Sigmoid colon (tissue), 4 donors: Measurements from ENCODE around the gene NCOA1.

ENCODE experiments used
- CTCF ChIP-seq, 4 experiments: fragments of 450-650 bp in 3 of 4; fragments of 200-600 bp in 1 of 4; IDR thresholded peaks; one replicate each; pipeline ENCODE4 v1.5.1; 2016 to 2019; ENCODE audit warnings: antibody characterized with exemption in 4 of 4, mild to moderate bottlenecking in 3 of 4, moderate library complexity in 2 of 4
- POLR2A ChIP-seq, 2 donors: fragments of 450-650 bp; IDR thresholded peaks; one replicate each; pipeline ENCODE4 v1.6.1; 2016; ENCODE audit warnings: antibody characterized with exemption in 2 of 2, mild to moderate bottlenecking in 2 of 2, moderate library complexity in 2 of 2
- POLR2AphosphoS5 ChIP-seq, 4 donors: sonication (generic); formaldehyde crosslinking; IDR thresholded peaks; one replicate each; pipeline ENCODE4 v1.6.1; 2017; ENCODE audit warnings: antibody characterized with exemption in 4 of 4

GRCh38 chr2:24768013-24768412, 277.0 kb downstream of the NCOA1 start:
- TF ChIP-seq CTCF (IDR thresholded peaks at IDR 0.05) = no peak
- no peak for TF ChIP-seq POLR2A (IDR thresholded peaks at IDR 0.05)
- TF ChIP-seq POLR2AphosphoS5 (IDR thresholded peaks at IDR 0.05) = no peak
